GM06990 (cell line): ENCODE results near the gene MARK1.

ENCODE experiments used
- DNase-seq: peaks from one replicate; pipeline ENCODE4 v3.0.0-alpha.2; 2011; ENCODE audit not compliant: insufficient read length; ENCODE audit errors: extremely low read depth
- H3K27me3 ChIP-seq: replicated peaks from 2 replicates; pipeline ENCODE4 v1.6.0; 2011; ENCODE audit warnings: low read length; ENCODE audit not compliant: control insufficient read depth, insufficient read depth
- H3K36me3 ChIP-seq: 2 replicates; pipeline ENCODE4 v1.5.1; 2011; ENCODE audit warnings: low read length; ENCODE audit not compliant: control insufficient read depth, insufficient read depth
- H3K4me3 ChIP-seq: replicated peaks from 2 replicates; pipeline ENCODE4 v1.5.1; 2011; ENCODE audit warnings: low read depth, mild to moderate bottlenecking, control low read depth, low read length
- TF ChIP-seq, protein P1 (sequence below): IDR thresholded peaks from 2 replicates; pipeline ENCODE4 v1.5.1; 2011; ENCODE audit warnings: low read length, control low read depth, mild to moderate bottlenecking, inconsistent platforms; ENCODE audit not compliant: insufficient read depth, poor library complexity, severe bottlenecking

Gene MARK1

DNA sequence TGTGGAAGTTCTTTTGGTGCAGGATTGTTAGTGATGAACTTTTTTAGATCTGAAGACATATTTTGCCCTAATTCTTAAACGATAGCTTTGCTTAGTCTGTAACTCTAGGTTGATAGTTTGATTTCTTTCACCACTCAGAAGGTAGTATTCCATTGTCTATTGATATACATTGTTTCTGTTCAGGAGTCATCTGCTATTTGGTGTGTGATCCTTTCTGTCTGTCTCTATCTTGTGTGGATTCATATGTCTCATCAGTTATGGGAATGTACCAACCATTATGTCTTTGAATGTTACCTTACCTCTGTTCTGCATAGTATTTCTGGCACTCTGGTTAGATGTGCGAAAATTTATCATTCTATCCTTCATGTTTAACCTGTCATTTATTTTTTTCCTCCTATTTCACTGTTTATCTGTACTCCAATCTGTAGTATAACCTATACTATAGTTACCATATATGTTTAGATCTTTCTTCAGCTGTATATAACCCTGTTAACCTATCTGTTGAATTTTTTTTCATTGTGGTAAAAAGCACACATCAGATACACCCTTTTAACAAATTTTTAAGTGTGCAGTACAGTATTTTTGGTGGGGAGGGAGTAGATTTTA lies 5.7 kb downstream of the MARK1 start:
- DNase-seq: no peak
- TF ChIP-seq, protein P1, sequence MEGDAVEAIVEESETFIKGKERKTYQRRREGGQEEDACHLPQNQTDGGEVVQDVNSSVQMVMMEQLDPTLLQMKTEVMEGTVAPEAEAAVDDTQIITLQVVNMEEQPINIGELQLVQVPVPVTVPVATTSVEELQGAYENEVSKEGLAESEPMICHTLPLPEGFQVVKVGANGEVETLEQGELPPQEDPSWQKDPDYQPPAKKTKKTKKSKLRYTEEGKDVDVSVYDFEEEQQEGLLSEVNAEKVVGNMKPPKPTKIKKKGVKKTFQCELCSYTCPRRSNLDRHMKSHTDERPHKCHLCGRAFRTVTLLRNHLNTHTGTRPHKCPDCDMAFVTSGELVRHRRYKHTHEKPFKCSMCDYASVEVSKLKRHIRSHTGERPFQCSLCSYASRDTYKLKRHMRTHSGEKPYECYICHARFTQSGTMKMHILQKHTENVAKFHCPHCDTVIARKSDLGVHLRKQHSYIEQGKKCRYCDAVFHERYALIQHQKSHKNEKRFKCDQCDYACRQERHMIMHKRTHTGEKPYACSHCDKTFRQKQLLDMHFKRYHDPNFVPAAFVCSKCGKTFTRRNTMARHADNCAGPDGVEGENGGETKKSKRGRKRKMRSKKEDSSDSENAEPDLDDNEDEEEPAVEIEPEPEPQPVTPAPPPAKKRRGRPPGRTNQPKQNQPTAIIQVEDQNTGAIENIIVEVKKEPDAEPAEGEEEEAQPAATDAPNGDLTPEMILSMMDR: no peak
- no peaks in the 10 kb centered on the region for H3K27me3 ChIP-seq
- no peaks in the 10 kb centered on the region for H3K36me3 ChIP-seq
- no peak overlapping the region for H3K4me3 ChIP-seq

DNA sequence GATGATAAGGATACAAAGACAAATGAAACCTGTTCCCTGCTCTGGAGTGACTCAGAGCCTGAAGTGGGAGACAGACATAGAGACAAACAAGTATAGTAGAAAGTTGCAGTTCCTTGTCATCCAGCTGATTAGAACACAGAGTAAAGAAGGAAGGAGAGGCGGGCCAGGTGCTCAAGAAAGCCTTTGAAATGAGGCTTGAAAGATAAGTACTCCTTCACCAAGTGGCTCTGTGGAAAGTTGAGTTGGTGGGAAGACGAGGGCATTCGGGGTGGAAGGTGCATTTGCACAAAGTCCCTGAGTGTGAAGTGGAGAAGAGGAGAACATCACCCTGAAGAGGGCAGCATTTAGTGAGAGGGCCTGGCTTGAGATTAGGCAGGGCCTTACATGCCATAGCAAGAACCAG lies 17.0 kb downstream of the MARK1 start:
- TF ChIP-seq, protein P1: peak; percentile 17
- no peak overlapping the region for H3K4me3 ChIP-seq
- no peaks in the 10 kb centered on the region for H3K36me3 ChIP-seq
- H3K27me3 ChIP-seq: no peaks in the 10 kb centered on the region
- DNase-seq: no peak

DNA sequence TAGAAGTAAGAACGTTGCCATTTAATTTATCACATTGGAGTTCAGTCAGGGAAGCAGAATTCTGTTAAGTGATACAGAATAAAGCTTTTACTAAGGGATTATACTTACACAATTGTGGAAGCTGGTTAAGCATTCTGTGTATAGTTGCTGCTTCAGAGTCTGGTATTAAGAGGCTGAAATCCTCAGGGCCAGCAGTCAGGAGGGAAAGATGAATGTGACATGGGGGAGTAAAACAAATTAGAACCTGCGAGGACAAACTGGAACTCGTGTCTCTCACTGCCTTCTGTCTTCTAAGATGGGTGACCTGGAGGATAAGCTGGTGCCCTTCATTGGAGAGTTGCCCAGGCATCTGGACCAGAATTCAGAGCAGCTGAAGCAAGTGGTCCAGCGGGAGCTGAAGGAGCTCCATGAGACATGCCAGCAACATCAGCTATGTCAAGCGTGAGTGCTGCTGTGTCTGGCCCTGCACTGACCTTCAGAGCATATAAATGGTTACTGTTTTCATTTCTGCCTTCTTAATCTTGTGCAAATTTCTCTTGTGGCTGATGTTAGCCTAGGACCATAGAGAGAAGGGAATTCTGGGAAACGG lies 23.0 kb downstream of the MARK1 start:
- TF ChIP-seq, protein P1: no peak

DNA sequence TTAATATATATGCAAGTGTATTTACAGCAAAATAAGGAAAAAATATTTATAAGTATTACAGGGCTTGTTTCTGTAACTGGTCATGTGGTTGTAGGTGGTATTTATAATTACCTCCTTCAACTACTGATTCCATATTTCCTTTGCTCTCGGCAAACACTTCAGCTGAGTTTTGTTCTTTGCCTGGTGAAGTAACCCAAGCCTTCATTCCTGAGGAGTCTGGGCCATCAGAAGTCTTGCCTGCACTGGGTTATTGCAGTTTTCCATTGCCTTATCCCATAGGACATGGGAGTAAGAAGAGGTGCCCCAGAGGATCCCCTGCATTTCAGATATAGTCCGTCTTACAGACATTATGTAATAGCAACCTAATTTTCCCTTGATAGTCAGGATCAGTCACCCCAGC lies 23.8 kb downstream of the MARK1 start:
- H3K27me3 ChIP-seq: no peaks in the 10 kb centered on the region
- no peak for DNase-seq
- TF ChIP-seq, protein P1: no peak
- no peak overlapping the region for H3K4me3 ChIP-seq
- H3K36me3 ChIP-seq: no peaks in the 10 kb centered on the region

More for the DNA sequence above, 23.0 kb downstream of the MARK1 start:
- no peak for DNase-seq
- Histone ChIP-seq H3K27me3 (no peaks in the 10 kb centered on the region), H3K4me3 (no peak overlapping the region), H3K36me3 (no peaks in the 10 kb centered on the region)

DNA sequence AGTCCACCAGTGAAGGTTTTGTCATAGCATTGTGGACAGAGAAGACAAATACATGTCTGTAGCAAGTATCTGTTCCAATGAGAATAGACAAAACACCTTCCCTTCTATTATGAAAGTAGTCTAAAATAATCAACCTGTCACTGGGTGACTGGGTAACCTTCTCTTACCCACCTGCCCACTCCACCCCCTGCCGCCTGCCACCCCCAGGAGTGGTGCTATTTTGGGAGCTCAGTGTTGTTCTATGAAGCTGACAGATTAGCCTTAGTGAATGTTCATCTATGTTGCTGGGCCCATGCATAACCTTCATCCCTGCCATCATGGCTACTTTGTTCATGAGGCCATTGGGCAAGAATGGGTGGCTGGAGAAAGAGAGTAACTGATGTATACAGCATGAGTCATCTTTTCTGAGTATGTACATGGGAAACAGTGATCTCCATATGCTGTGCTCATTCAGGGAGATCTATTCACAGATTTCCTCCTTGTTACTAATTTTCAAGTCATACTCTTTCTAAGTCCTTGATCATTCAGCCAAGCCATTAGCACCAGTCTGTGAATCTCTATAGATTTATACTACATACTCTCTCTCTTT lies 24.8 kb downstream of the MARK1 start:
- DNase-seq: no peak
- no peaks in the 10 kb centered on the region for H3K36me3 ChIP-seq

More for the DNA sequence above, 24.8 kb downstream of the MARK1 start:
- Histone ChIP-seq H3K27me3 (no peaks in the 10 kb centered on the region), H3K4me3 (no peak overlapping the region)
- TF ChIP-seq, protein P1: no peak
